Tibial artery (tissue), 4 donors: ENCODE measurements around the gene TMEM82.

Source experiments
- DNase-seq, 2 donors: peaks; one replicate each; pipeline ENCODE4 v3.0.0-alpha.2; 2019
- H3K27ac ChIP-seq, 2 donors: fragments of 200-600 bp; sonication (generic) in 1 of 2; 1 replicate in 1 of 2; 2 replicates in 1 of 2; pipeline ENCODE4 v1.5.1; 2018 to 2019; ENCODE audit warnings: mild to moderate bottlenecking in 1 of 2
- H3K27me3 ChIP-seq, 2 donors: fragments of 200-600 bp; sonication (generic) in 1 of 2; one replicate each; pipeline versions ENCODE4 v1.5.1 to v1.6.0; 2016 to 2019
- H3K36me3 ChIP-seq, 3 donors: fragments of 200-600 bp; sonication (generic) in 2 of 3; one replicate each; pipeline ENCODE4 v1.5.1; 2016 to 2019; ENCODE audit warnings: mild to moderate bottlenecking in 2 of 3
- H3K4me1 ChIP-seq, 4 donors: fragments of 200-600 bp; sonication (generic) in 2 of 4; 1 replicate in 3 of 4; 2 replicates in 1 of 4; pipeline ENCODE4 v1.5.1; 2016 to 2019
- H3K4me3 ChIP-seq, 2 donors: fragments of 200-600 bp; sonication (generic) in 1 of 2; 1 replicate in 1 of 2; 2 replicates in 1 of 2; pipeline ENCODE4 v1.5.1; 2018 to 2019; ENCODE audit warnings: mild to moderate bottlenecking in 2 of 2
- H3K9me3 ChIP-seq, 3 donors: fragments of 200-600 bp; sonication (generic) in 1 of 3; one replicate each; pipeline ENCODE4 v1.5.1; 2016 to 2019
- intact Hi-C: fragments of 100-400 bp; cut with DNase I; formaldehyde crosslinking; loops from one replicate; pipeline ENCODE4 v1.15.0; 2023; ENCODE audit warnings: low total_unique reads
- TF ChIP-seq, protein P1 (sequence below), 2 experiments: fragments of 200-600 bp in 1 of 2; fragments of 450-650 bp in 1 of 2; IDR thresholded peaks; one replicate each; pipeline ENCODE4 v1.5.1; 2017 to 2019; ENCODE audit warnings: antibody characterized with exemption in 2 of 2, mild to moderate bottlenecking in 1 of 2, moderate library complexity in 1 of 2

The TMEM82 gene

DNA sequence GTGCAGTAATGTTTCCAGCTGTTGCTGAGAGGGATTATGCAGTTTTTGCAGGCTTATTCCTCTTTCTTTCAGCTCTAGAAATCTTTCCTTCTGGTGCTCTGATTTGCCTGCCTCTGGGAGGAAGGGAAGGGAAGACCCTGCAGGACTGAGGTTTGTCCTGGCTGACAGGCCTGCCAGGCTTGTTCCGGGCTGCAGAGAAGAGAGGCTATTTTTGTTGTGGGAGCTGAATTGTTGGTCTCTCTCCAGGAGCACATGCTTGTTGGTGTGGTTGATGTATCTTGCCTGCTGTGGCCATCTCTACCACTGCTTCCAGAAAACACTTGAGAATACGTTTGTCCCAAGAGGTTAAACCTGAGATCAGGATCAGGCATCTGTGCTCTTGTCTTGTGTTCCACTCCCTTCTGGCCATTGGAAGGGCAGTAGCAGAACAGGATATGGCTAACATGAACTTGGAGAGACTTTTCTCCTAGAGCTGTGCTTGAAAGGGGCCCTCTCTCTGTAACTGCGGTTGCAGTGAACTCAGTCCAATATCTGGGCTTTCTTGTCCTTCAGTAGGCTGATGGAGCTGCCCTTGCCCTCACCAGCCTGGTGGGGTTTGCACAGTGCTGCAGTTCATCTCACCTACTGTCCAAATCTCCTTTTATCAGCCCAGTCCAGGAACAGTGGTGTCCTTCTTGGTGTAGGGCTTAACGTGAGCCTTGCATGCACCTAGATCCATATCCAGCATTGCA lies 27.7 kb upstream of the TMEM82 start:
- TF ChIP-seq, protein P1, sequence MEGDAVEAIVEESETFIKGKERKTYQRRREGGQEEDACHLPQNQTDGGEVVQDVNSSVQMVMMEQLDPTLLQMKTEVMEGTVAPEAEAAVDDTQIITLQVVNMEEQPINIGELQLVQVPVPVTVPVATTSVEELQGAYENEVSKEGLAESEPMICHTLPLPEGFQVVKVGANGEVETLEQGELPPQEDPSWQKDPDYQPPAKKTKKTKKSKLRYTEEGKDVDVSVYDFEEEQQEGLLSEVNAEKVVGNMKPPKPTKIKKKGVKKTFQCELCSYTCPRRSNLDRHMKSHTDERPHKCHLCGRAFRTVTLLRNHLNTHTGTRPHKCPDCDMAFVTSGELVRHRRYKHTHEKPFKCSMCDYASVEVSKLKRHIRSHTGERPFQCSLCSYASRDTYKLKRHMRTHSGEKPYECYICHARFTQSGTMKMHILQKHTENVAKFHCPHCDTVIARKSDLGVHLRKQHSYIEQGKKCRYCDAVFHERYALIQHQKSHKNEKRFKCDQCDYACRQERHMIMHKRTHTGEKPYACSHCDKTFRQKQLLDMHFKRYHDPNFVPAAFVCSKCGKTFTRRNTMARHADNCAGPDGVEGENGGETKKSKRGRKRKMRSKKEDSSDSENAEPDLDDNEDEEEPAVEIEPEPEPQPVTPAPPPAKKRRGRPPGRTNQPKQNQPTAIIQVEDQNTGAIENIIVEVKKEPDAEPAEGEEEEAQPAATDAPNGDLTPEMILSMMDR (IDR thresholded peaks at IDR 0.05): no peak
- Histone ChIP-seq H3K9me3 (no peaks in the 10 kb centered on the region), H3K4me1 (peaks cover 0 to 31% (median 20%) of the 10 kb centered on the region in 4 donors), H3K27ac (peak overlapping the region; percentile 55 to 67), H3K27me3 (no peaks in the 10 kb centered on the region), H3K36me3 (peaks cover 32 to 38% (median 37%) of the 10 kb centered on the region in 3 donors), H3K4me3 (no peak overlapping the region)
- DNase-seq: no peak
- intact Hi-C loops: no loop called here

DNA sequence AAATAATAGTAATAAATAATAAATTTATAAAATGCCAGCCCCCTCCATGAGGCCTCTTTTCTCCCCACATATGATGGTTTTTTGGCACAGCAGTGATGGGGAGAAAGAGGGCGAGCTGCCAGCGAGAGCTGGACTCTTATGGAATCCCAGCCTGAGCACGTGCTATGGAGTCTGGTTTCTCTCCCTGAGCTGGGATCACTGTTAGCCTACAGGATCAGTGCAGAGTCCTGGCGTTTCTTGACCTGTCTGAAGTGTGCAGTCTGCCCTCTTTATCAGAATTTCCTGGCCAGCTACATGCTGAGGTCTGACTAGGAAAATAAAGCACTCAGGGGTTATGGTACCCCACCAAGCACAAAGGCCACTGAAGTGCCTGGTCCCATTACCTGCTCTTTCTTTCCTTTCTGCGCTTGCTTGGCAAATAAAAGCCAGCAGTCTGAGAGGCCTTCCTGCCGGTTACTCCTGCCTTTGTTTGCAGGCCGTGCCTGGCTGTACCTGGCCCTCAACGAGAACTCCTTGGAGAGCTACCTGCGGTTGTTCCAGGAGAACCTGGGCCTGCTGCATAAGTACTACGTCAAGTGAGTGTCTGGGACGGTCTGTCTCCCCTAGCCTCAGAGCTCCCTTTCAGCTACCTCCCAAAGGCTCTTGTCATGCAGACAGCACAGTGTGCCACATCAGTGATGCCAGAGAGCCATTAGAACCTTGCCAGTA lies 24.7 kb upstream of the TMEM82 start:
- Histone ChIP-seq H3K27ac (no peak overlapping the region), H3K4me3 (no peak overlapping the region), H3K27me3 (no peaks in the 10 kb centered on the region), H3K4me1 (peaks cover 0 to 30% (median 20%) of the 10 kb centered on the region in 4 donors), H3K9me3 (no peaks in the 10 kb centered on the region), H3K36me3 (peaks cover 43 to 68% (median 63%) of the 10 kb centered on the region in 3 donors)
- TF ChIP-seq, protein P1 (IDR thresholded peaks at IDR 0.05): no peak
- intact Hi-C loops: no loop called here
- no peak for DNase-seq

DNA sequence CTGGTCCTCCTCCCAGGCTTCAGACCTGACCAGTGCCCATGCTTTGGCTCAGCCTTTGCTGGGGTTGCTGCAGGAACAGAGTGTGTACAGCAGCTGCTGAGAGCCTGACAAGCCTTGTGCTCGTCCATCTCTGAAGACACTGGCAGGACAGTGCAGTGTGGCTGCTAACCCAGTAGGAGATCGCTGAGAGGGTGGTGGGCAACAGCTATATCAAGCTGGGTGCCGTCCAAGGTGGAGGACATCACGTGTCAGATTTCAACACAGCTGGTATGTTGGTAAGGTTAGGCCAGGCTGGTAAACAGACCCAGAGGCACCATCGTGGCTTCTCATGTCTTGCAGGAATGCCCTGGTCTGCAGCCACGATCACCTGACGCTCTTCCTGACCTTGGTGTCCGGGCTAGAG lies 24.1 kb upstream of the TMEM82 start:
- peaks cover 43 to 74% (median 70%) of the 10 kb centered on the region in 3 donors for H3K36me3 ChIP-seq
- intact Hi-C loops: no loop called here
- TF ChIP-seq, protein P1 (IDR thresholded peaks at IDR 0.05): no peak

DNA sequence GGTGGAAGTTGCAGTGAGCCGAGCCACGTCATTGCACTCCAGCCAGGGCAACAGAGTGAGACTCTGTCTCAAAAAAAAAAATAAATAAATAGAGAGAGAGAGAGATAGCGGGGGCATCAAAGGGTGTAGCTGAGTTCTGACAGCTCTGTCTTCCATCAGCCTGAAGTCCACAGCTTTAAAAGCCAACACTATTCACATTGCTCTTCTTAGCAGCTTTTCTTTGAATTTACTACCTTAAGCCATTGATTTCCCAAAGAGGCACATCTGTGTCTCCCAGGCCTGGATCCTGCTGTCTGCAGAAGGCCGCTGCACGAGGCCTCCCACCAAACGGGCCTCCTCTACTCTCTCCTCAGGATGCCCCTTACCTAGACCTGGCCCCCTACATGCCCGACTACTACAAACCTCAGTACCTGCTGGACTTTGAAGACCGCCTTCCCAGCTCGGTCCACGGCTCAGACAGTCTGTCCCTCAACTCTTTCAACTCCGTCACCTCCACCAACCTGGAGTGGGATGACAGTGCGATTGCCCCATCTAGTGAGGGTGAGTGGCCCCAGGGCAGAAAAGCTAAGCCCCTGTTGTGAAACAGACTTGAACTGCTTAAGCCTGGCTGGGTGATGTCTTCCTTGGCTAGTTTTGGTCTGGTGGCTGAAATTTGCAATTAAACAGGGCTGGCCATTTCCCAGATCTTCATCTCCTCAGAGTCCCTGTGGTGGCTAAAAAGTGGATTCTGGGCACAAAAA lies 22.7 kb upstream of the TMEM82 start:
- no peak overlapping the region for H3K4me3 ChIP-seq
- H3K36me3 ChIP-seq: peaks cover 43 to 86% (median 78%) of the 10 kb centered on the region in 3 donors
- H3K27ac ChIP-seq: no peak overlapping the region
- TF ChIP-seq, protein P1 (IDR thresholded peaks at IDR 0.05): no peak
- H3K4me1 ChIP-seq: peaks cover 0 to 10% (median 8%) of the 10 kb centered on the region in 4 donors
- H3K27me3 ChIP-seq: no peaks in the 10 kb centered on the region
- intact Hi-C loops: no loop called here
- no peak for DNase-seq
- H3K9me3 ChIP-seq: no peaks in the 10 kb centered on the region

More for the DNA sequence above, 24.1 kb upstream of the TMEM82 start:
- Histone ChIP-seq H3K27ac (no peak overlapping the region), H3K9me3 (no peaks in the 10 kb centered on the region), H3K4me3 (no peak overlapping the region), H3K4me1 (peaks cover 0 to 24% (median 17%) of the 10 kb centered on the region in 4 donors), H3K27me3 (no peaks in the 10 kb centered on the region)
- no peak for DNase-seq

DNA sequence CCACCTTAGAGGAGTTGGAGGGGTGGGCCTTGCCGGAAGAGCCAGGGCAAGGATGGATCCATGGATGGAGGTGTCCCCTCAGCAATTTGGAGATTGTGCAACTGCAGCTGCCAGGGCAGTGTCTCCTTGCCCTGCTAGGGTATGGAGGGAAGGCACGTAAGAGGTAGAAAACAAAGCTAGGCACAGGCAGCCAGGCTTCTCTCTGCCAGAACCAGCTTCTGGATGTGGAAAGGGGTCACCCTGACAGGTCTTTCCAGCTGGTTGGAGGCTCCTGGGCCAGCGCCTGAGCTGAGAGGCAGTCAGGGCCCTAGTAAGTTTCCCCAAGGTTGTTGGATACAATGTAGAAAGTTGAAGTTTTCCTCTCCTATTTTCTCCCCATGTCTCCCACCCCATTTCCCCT lies 21.4 kb upstream of the TMEM82 start:
- intact Hi-C loops: no loop called here
- DNase-seq: no peak
- no peak overlapping the region for H3K4me3 ChIP-seq
- peaks cover 51 to 98% (median 91%) of the 10 kb centered on the region in 3 donors for H3K36me3 ChIP-seq
- TF ChIP-seq, protein P1 (IDR thresholded peaks at IDR 0.05): no peak
- no peak overlapping the region for H3K27ac ChIP-seq
- no peaks in the 10 kb centered on the region for H3K4me1 ChIP-seq
- no peaks in the 10 kb centered on the region for H3K27me3 ChIP-seq
- H3K9me3 ChIP-seq: no peaks in the 10 kb centered on the region
